HepG2 (cell line): ENCODE measurements around the gene IL1RAPL2. TPM values are rescaled to one million over a fixed set of nuclear protein-coding genes. Genes with fewer than 3 reads are reported as not detected.
"Not testable (repeated sequence)": the region's sequence is repeated elsewhere in the genome, so short reads cannot be mapped to it uniquely, and the experiment has no call there.

Experiments used
- ATAC-seq: fragments of 200-7000 bp; cut with Tn5 transposase; 3 replicates; pipeline ENCODE4 v1.9.1; 2020; ENCODE audit warnings: mild to moderate bottlenecking, moderate library complexity
- BruUV-seq: library from RNA; stranded (reverse); fragments of 400-500 nt; replicated peaks from 2 replicates; lab custom pipeline; 2021; lab: Mats Ljungman, UMichigan
- CTCF ChIA-PET: fragments of 300-600 bp; formaldehyde crosslinking; extraction: SDS; loops from one replicate; lab custom pipeline; 2021; ENCODE audit warnings: low total read pairs, inconsistent platforms, low intra/inter-chr PET ratio; lab: Yijun Ruan, JAX
- POLR2A ChIA-PET: fragments of 350-600 bp; sonication (Branson Sonifier 250); formaldehyde crosslinking; loops from one replicate; lab custom pipeline; 2020; ENCODE audit warnings: antibody characterized with exemption, inconsistent platforms; lab: Yijun Ruan, JAX
- DNase-seq: peaks from one replicate; pipeline ENCODE4 v3.0.0-alpha.2; 2015; ENCODE audit warnings: low spot score
- FAIRE-seq: peaks from 3 replicates; lab custom pipeline; 2011; peaks lifted over from hg19 to GRCh38; lab: Jason Lieb, UNC
- H2AFZ ChIP-seq: one replicate; pipeline ENCODE4 v1.6.1; 2011; ENCODE audit warnings: low read length, inconsistent platforms
- H3K27ac ChIP-seq: fragments of 300-600 bp; 3 replicates; pipeline ENCODE4 v1.8.0; 2011; ENCODE audit warnings: mixed run types, mild to moderate bottlenecking, mixed read lengths, low read length, inconsistent platforms; ENCODE audit not compliant: insufficient read depth; ENCODE audit errors: extremely low read length
- H3K27me3 ChIP-seq, 2 experiments: fragments of 200-600 bp in 1 of 2; 2 replicates in 1 of 2; 3 replicates in 1 of 2; pipeline versions ENCODE4 v1.6.0 to v1.8.0; 2011; ENCODE audit warnings: low read length in 2 of 2, mild to moderate bottlenecking in 2 of 2, moderate library complexity in 2 of 2, inconsistent platforms in 1 of 2; ENCODE audit not compliant: insufficient read depth in 2 of 2, control insufficient read depth in 1 of 2
- H3K36me3 ChIP-seq, 2 experiments: fragments of 200-600 bp in 1 of 2; replicated peaks in 1 of 2; 2 replicates in 1 of 2; 3 replicates in 1 of 2; pipeline versions ENCODE4 v1.5.1 to v1.8.0; 2011; ENCODE audit warnings: low read length in 2 of 2, inconsistent platforms in 1 of 2; ENCODE audit not compliant: insufficient read depth in 2 of 2, control insufficient read depth in 1 of 2
- H3K4me1 ChIP-seq: 2 replicates; pipeline ENCODE4 v1.5.1; 2012; ENCODE audit warnings: low read length, inconsistent platforms; ENCODE audit not compliant: insufficient read depth
- H3K4me2 ChIP-seq: 2 replicates; pipeline ENCODE4 v1.6.0; 2011; ENCODE audit warnings: low read depth, low read length, inconsistent platforms
- H3K4me3 ChIP-seq, 3 experiments: fragments of 200-600 bp in 1 of 3; sonication (generic), shearing (Covaris generic) in 1 of 3; replicated peaks in 1 of 3; 2 replicates each; pipeline ENCODE4 v1.5.1; 2011 to 2016; ENCODE audit warnings: low read length in 3 of 3, inconsistent platforms in 2 of 3, low read depth in 2 of 3, mild to moderate bottlenecking in 2 of 3, control low read depth in 1 of 3, mixed read lengths in 1 of 3; ENCODE audit not compliant: insufficient read depth in 1 of 3
- H3K79me2 ChIP-seq: one replicate; pipeline ENCODE4 v1.6.1; 2011; ENCODE audit warnings: low read length, inconsistent platforms; ENCODE audit not compliant: insufficient read depth
- H3K9ac ChIP-seq: 2 replicates; pipeline ENCODE4 v1.6.0; 2011; ENCODE audit warnings: mild to moderate bottlenecking, low read depth, low read length, inconsistent platforms; ENCODE audit not compliant: insufficient read depth
- H3K9me3 ChIP-seq: 2 replicates; pipeline ENCODE4 v1.5.1; 2012; ENCODE audit warnings: mild to moderate bottlenecking, low read length
- H4K20me1 ChIP-seq: 2 replicates; pipeline ENCODE4 v1.6.0; 2011; ENCODE audit warnings: inconsistent platforms, mild to moderate bottlenecking, low read length, moderate library complexity; ENCODE audit not compliant: insufficient read depth
- CENPX ChIP-seq: sonication (generic); formaldehyde crosslinking; IDR thresholded peaks from 2 replicates; pipeline ENCODE4 v1.9.0; 2021; ENCODE audit warnings: mild to moderate bottlenecking, missing genetic modification reagents, moderate library complexity
- DRAP1 ChIP-seq: IDR thresholded peaks from 2 replicates; pipeline ENCODE4 v1.6.1; 2016; ENCODE audit warnings: missing genetic modification reagents, missing compliant biosample characterization
- ESRRA ChIP-seq: sonication (generic); formaldehyde crosslinking; IDR thresholded peaks from 2 replicates; pipeline ENCODE4 v1.5.1; 2020; ENCODE audit warnings: mild to moderate bottlenecking, low read depth, missing genetic modification reagents
- HNRNPK ChIP-seq: fragments of 200-400 bp; formaldehyde crosslinking; IDR thresholded peaks from 2 replicates; pipeline ENCODE4 v1.6.1; 2018; ENCODE audit warnings: low read length, low read depth, moderate library complexity, mild to moderate bottlenecking; ENCODE audit not compliant: poor library complexity, severe bottlenecking
- PCBP1 ChIP-seq: fragments of 200-400 bp; formaldehyde crosslinking; IDR thresholded peaks from 2 replicates; pipeline ENCODE4 v1.6.1; 2017; ENCODE audit warnings: mild to moderate bottlenecking, low read depth, low read length, borderline replicate concordance
- PHF5A ChIP-seq: IDR thresholded peaks from one replicate; pipeline ENCODE4 v1.6.1; 2018; ENCODE audit warnings: low read depth, missing genetic modification reagents; ENCODE audit not compliant: unreplicated experiment
- ZNF44 ChIP-seq: sonication (generic); formaldehyde crosslinking; IDR thresholded peaks from 2 replicates; pipeline ENCODE4 v1.5.1; 2020; ENCODE audit warnings: mild to moderate bottlenecking, missing genetic modification reagents
- ZNF782 ChIP-seq: sonication (generic); formaldehyde crosslinking; IDR thresholded peaks from 2 replicates; pipeline ENCODE4 v1.4.0; 2020; ENCODE audit warnings: missing genetic modification reagents, mild to moderate bottlenecking, borderline replicate concordance
- WGBS: methylation state at CpG from one replicate; pipeline ENCODE4 v1.1.6; 2017; ENCODE audit warnings: low lambda C conversion rate; 5-methylcytosine and 5-hydroxymethylcytosine counted together
- in situ Hi-C: cut with HindIII; loops from 2 replicates; pipeline ENCODE4 v1.10.0; 2017; ENCODE audit warnings: low pct_unique_long_range_greater_than_20kb; ENCODE audit not compliant: extremely low pct_ligation_motif_present
- intact Hi-C: fragments of 100-400 bp; cut with micrococcal nuclease; formaldehyde crosslinking; loops from one replicate; pipeline ENCODE4 v1.10.0; 2022; ENCODE audit not compliant: unreplicated experiment
- polyA plus RNA-seq, 8 experiments: library from polyadenylated mRNA; depleted of rRNA in 3 of 8; stranded (reverse) in 7 of 8; unstranded in 1 of 8; fragments of >200 nt; fragmentation: Illumina TruSeq in 4 of 8; extraction: Trizol in 4 of 8; gene quantifications; 2 replicates each; pipeline versions ENCODE4 v1.2.1 to v1.2.3, GENCODE V29; 2011 to 2016; ENCODE audit warnings: low read depth in 4 of 8, missing spikeins in 1 of 8, mixed read lengths in 1 of 8; ENCODE audit not compliant: insufficient read depth in 1 of 8
- total RNA-seq, 5 experiments: library from RNA; depleted of rRNA; stranded (reverse); fragments of >200 nt; fragmentation: Illumina TruSeq; extraction: Trizol; gene quantifications; 2 replicates each; pipeline ENCODE4 v1.2.3, GENCODE V29; 2016; ENCODE audit warnings: low read depth in 1 of 5

The IL1RAPL2 gene
- total and polyA plus RNA-seq, 2 of the 13 experiments (the other 11 are each of a cell fraction or from before 2014, with no cell fraction given), result not detected

DNA sequence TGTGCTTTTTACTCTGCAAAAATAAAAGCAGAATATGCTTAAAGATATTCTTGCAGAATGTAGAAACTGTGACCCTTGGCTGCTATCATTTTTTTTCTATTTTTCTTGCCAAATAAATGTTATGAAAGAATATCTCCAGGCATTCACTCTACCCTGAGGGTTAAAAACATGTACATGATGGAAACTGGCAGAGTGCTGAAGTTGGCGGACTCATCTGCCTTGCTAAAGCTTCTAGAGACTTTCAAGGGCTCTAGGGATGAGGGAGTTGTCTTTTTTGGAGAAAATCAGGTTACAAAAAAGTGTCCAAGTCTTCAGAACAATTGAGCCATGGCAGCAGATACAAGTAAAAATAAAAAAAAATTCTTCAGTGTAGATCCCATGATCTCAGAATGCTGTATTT, 1215.8 kb downstream of the IL1RAPL2 start:
- intact Hi-C loops, result no loop called here
- Histone ChIP-seq H3K4me3 (no peak overlapping the region), H3K9ac (no peak overlapping the region), H3K27ac (no peak overlapping the region), H3K4me1 (no peaks in the 10 kb centered on the region), H3K9me3 (no peaks in the 10 kb centered on the region), H3K36me3 (no peaks in the 10 kb centered on the region), H3K79me2 (no peaks in the 10 kb centered on the region), H2AFZ (no peak overlapping the region), H4K20me1 (no peaks in the 10 kb centered on the region), H3K27me3 (no peaks in the 10 kb centered on the region), H3K4me2 (no peak overlapping the region)
- ATAC-seq, result no peak
- in situ Hi-C loops, result no loop called here
- ChIA-PET CTCF (no interaction called here), POLR2A (no interaction called here)
- TF ChIP-seq PHF5A (CRISPR knock-in tag) (no peak), ESRRA (CRISPR knock-in tag) (no peak), DRAP1 (CRISPR knock-in tag) (no peak), CENPX (CRISPR knock-in tag) (no peak), PCBP1 (no peak), HNRNPK (no peak), ZNF44 (no peak), ZNF782 (CRISPR knock-in tag) (no peak)
- no TSS peak for BruUV-seq
- FAIRE-seq, result no peak
- WGBS, result 0% methylated on average over 1 of the region's 1 CpG
- no peak for DNase-seq

DNA sequence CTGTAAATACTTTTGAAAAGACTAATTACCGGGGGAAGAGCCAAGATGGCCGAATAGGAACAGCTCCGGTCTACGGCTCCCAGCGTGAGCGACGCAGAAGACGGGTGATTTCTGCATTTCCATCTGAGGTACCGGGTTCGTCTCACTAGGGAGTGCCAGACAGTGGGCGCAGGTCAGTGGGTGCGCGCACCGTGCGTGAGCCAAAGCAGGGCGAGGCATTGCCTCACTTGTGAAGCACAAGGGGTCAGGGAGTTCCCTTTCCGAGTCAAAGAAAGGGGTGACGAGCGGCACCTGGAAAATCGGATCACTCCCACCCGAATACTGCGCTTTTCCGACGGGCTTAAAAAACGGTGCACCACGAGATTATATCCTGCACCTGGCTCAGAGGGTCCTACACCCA, 1230.9 kb downstream of the IL1RAPL2 start:
- H3K4me3 ChIP-seq, ATAC-seq, H3K4me2 ChIP-seq, H3K79me2 ChIP-seq, H3K27ac ChIP-seq, H4K20me1 ChIP-seq, CTCF ChIA-PET, in situ Hi-C loops, intact Hi-C loops, H2AFZ ChIP-seq, POLR2A ChIA-PET, DNase-seq, H3K27me3 ChIP-seq, H3K9me3 ChIP-seq, H3K4me1 ChIP-seq, FAIRE-seq, H3K36me3 ChIP-seq, H3K9ac ChIP-seq, BruUV-seq: not testable (repeated sequence)
- WGBS, result 85% methylated on average over 16 of the region's 26 CpGs
